Activated effector memory CD4-positive, alpha-beta T cell treated with anti-CD3 and anti-CD28 coated beads, Interleukin-2, amount 50 U/mL, for 16 hours (primary cell): Measurements from ENCODE around the gene MYH15.
"Not testable (repeated sequence)": the region's sequence is repeated elsewhere in the genome, so short reads cannot be mapped to it uniquely, and the experiment has no call there.

Experiments used
- DNase-seq: peaks from one replicate; pipeline ENCODE4 v3.0.0-alpha.2; 2020

MYH15 gene

GRCh38 chr3:108380128-108380795 is 130.1 kb downstream of the MYH15 start:
- no peak for DNase-seq

DNA sequence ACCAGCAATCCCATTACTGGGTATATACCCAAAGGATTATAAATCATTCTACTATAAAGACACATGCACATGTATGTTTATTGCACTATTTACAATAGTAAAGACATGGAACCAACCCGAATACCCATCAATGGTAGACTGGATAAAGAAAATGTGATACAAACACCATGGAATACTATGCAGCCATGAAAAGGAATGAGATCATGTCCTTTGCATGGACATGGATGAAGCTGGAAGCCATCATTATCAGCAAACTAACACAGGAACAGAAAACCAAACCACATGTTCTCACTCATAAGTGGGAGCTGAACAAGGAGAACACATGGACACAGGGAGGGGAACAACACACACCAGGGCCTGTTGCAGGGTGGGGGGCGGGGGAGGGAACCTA is 131.4 kb downstream of the MYH15 start:
- not testable (repeated sequence) for DNase-seq

GRCh38 chr3:108378153-108378951 is 132.0 kb downstream of the MYH15 start:
- DNase-seq: no peak

DNA sequence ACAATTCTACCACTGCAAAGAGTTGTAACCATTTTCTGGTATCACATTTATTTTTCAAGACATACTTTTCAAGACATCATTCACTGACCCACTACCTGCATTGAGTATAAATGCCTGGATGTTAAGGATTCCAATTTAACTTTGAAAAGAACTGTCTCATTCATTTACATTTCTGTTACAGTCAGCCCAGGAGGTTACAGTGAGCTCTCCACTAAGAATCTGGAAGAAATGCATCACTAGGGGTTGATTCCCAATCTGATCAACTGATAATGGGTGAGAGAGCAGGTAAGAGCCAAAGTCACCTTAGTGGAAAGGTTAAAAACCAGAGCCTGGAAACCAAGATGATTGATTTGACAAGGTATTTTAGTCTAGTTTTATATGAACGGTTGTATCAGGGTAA is 133.0 kb downstream of the MYH15 start:
- DNase-seq: no peak

DNA sequence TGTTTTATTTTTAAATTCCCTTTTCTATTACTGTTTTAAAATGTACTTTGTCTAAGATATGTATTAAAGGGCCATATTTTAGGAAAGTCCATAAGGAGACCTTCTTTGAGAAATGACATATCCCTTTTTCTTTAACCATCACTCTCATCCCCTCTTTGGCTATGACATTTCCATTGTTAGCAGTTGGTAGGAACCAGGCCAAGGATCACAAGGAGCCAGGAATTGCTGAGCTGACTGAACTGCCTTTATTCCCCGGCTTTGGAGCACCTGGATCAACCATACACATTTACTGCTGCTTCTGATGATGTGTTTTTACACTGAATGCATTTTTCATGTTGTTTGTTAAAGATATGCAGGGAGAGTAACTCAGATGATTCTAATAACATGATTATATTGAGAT is 134.4 kb downstream of the MYH15 start:
- DNase-seq: no peak

DNA sequence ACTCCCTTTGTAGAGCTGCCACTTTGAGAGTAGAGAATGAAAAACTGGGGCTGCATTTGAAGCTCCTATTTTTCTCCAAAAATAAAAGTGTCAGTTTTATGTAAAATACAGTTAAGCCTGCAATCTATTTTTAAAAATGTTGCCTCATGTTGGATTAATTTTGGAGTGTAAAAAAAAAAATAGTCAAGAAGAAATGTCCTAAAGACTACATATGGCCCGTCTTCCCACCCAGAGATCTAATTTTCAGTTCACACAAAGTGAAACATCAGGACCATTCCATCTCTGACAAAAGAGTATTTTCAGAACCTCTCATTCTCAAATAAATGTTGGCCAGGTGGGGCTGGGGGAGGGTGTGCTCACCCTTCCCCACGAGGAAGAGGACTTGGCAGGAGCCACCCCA is 151.4 kb downstream of the MYH15 start:
- no peak for DNase-seq

GRCh38 chr3:108357042-108357441 is 153.4 kb downstream of the MYH15 start:
- no peak for DNase-seq

DNA sequence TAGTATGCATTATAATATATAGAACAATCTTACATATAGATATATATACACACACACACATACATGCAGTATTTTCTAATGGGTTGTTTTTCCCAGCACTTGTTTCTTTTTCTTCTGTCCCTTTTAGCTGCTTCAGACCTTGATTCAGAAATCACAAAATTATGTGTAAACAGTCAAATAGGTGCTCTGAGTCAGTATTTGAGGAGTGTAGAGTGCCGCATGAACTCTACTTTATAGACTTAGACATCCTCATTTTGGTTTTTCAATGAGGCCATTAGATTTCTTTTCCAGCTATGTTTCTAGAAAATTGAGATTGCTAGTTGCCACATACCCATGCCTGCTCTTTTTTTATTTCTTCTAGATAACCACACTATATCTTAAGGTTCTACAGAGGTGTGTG is 155.8 kb downstream of the MYH15 start:
- no peak for DNase-seq

GRCh38 chr3:108352176-108352575 is 158.2 kb downstream of the MYH15 start:
- DNase-seq: no peak

- DNase-seq: no peak
These were observed 163.8 kb downstream of the MYH15 start for GRCh38 chr3:108346301-108347227.

GRCh38 chr3:108345492-108346205 is 164.7 kb downstream of the MYH15 start:
- DNase-seq: no peak

DNA sequence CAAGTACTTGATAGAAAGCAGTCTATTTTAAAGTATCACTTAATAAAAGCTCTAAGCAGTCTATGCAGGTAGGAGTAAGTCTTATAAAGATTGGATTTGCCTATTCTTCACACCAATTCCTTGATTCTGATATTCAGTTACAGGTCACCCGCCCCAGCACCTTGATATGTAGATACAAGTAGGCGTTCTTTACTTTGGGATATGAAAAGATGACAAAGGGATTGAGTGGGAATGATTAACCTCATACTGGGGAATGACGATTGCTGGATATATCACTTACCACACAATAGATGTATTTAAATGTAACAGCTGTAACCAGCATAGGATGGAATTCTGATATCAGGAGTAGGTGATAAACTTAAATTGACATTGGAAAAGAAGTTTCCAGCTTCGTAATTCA is 166.9 kb downstream of the MYH15 start:
- DNase-seq: no peak

DNA sequence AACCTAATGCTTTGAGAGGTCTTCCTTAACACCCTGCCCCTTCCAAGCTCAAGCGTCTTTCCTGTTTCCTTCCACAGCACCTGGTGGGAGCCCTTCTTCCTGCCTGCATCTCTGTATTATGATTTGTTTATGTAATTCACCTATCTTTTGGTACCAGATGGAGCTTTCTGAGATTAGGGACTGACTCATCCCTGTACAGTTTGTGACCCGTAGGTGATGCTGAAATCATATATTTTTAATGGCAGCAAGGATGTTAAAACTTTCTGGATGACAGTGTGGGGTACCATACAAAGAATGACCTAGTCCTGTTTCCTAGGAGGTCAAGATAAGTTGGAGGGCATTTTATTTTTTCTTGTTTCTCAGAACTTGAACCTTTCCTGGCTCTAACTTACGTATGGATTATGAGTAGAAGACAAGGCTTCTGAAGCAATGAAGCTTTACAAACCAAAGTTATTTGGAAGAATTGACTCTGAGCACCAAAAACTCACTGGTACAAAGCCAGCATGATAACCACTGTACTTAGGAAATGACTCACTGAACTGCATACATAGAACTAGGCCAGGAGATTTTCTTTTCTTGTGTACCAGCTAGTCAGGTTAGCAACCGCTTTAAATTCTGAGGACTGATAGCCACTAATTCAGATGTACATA is 167.4 kb downstream of the MYH15 start:
- DNase-seq: no peak

- DNase-seq: no peak
These were observed 168.5 kb downstream of the MYH15 start for GRCh38 chr3:108341911-108342310.

DNA sequence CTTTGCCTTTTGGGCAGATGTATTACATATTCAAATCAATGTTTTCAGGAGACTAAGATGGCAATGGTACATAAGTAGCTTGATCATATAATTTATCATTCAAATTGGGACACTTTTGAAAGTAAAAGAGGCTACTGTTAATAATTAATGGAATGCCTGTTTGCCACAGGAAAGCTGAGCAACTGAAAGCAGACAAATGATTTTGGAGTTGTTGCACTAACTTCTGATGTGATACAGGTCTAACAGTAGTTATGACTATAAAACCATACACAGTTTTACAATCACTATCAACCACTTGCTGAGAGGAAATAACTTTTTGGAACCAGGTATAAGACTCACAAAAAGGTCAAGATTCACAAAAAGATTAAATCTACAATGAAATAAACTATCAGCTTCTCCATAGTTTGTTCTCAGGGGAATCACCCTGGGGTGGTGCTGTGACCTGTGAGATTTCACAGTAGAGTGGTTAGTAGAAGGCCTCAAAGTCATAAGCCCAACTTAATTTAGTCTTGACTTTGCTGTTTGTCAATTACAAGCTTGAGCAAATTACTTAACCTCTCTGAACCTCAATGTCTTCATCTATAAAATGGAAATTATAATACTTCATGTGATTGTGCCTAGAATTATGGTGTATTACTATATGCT is 171.4 kb downstream of the MYH15 start:
- DNase-seq: no peak

- DNase-seq: no peak
These were observed 175.7 kb downstream of the MYH15 start for GRCh38 chr3:108334701-108335100.

DNA sequence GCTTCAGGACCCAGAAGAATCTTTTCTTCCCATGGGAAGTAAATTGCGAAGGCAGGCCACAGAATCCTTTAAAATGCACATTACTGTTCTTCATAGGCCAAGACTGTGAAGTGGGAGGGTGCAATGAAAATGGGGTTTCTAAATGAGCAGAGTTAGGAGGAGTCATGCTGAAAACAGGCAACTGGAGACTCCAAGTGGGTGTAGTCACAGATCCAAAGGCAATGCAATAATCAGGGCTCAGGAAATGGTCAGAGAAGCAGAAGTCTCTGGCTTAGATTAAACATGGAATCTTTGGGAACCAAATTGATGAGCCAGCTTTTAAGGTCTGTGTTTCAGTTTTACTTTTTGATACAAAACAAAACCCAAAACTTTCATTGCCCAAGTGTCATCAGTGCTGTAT is 176.4 kb downstream of the MYH15 start:
- DNase-seq: no peak

GRCh38 chr3:108331792-108332191 is 178.6 kb downstream of the MYH15 start:
- no peak for DNase-seq
